ENCODE data around the gene SNX8.

Gene SNX8

DNA sequence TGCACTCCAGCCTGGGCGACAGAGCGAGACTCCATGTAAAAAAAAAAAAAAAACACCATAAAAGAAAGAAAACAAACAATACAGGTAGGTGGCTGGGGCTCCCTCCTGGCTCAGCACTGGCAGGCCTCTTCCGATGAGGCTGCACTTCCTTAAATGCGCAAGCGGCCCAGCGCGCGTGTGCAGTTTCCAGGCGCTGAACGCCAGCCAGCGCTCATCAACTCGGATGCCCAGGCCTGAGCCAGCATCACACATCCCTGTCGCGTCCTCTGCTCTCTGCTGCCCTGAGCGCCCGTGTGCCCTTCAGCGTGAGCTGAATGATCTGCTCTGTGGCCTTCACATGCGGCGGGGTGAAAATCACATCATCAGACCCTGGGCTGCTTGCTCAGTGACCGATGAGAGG lies 40.4 kb downstream of the SNX8 start:
- no peak overlapping the region for H3K27ac ChIP-seq
- no peak overlapping the region for H3K4me2 ChIP-seq
- H3K4me3 ChIP-seq (IDR thresholded peaks at IDR 0.05; ENCODE audit: insufficient read depth, low read depth, low read length) = no peak overlapping the region
- H3K79me2 ChIP-seq (ENCODE audit: insufficient read depth, low read depth) = no peaks in the 10 kb centered on the region
- H3K36me3 ChIP-seq (ENCODE audit: insufficient read depth) = no peaks in the 10 kb centered on the region
- no peaks in the 10 kb centered on the region for H4K20me1 ChIP-seq (ENCODE audit: insufficient read depth)
- no peaks in the 10 kb centered on the region for H3K27me3 ChIP-seq (ENCODE audit: insufficient read depth, low read depth)
- no peak overlapping the region for H3K9ac ChIP-seq
- TF ChIP-seq, protein P1, sequence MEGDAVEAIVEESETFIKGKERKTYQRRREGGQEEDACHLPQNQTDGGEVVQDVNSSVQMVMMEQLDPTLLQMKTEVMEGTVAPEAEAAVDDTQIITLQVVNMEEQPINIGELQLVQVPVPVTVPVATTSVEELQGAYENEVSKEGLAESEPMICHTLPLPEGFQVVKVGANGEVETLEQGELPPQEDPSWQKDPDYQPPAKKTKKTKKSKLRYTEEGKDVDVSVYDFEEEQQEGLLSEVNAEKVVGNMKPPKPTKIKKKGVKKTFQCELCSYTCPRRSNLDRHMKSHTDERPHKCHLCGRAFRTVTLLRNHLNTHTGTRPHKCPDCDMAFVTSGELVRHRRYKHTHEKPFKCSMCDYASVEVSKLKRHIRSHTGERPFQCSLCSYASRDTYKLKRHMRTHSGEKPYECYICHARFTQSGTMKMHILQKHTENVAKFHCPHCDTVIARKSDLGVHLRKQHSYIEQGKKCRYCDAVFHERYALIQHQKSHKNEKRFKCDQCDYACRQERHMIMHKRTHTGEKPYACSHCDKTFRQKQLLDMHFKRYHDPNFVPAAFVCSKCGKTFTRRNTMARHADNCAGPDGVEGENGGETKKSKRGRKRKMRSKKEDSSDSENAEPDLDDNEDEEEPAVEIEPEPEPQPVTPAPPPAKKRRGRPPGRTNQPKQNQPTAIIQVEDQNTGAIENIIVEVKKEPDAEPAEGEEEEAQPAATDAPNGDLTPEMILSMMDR (conservative IDR thresholded peaks at IDR 0.05; ENCODE audit: low read depth, low read length) = no peak
- H2AFZ ChIP-seq (ENCODE audit: low read depth) = no peak overlapping the region
- no peaks in the 10 kb centered on the region for H3K4me1 ChIP-seq (ENCODE audit: low read depth, poor library complexity, severe bottlenecking)

- no peaks in the 10 kb centered on the region for H3K4me1 ChIP-seq (ENCODE audit: low read depth, poor library complexity, severe bottlenecking)
- H3K36me3 ChIP-seq (ENCODE audit: insufficient read depth) = no peaks in the 10 kb centered on the region
- H3K27ac ChIP-seq = no peak overlapping the region
- H4K20me1 ChIP-seq (ENCODE audit: insufficient read depth) = no peaks in the 10 kb centered on the region
- H3K27me3 ChIP-seq (ENCODE audit: insufficient read depth, low read depth) = no peaks in the 10 kb centered on the region
- H2AFZ ChIP-seq (ENCODE audit: low read depth) = no peak overlapping the region
- no peak overlapping the region for H3K4me3 ChIP-seq (IDR thresholded peaks at IDR 0.05; ENCODE audit: insufficient read depth, low read depth, low read length)
- H3K4me2 ChIP-seq = no peak overlapping the region
- TF ChIP-seq, protein P1 (conservative IDR thresholded peaks at IDR 0.05; ENCODE audit: low read depth, low read length) = no peak
- H3K79me2 ChIP-seq (ENCODE audit: insufficient read depth, low read depth) = no peaks in the 10 kb centered on the region
- no peak overlapping the region for H3K9ac ChIP-seq
Observed at GRCh38 chr7:2272031-2272430, 42.2 kb downstream of the SNX8 start.

- H2AFZ ChIP-seq (ENCODE audit: low read depth) = no peak overlapping the region
- no peak overlapping the region for H3K27ac ChIP-seq
- H3K4me2 ChIP-seq = no peak overlapping the region
- H3K79me2 ChIP-seq (ENCODE audit: insufficient read depth, low read depth) = no peaks in the 10 kb centered on the region
- H3K4me3 ChIP-seq (IDR thresholded peaks at IDR 0.05; ENCODE audit: insufficient read depth, low read depth, low read length) = no peak overlapping the region
- no peak overlapping the region for H3K9ac ChIP-seq
- H3K36me3 ChIP-seq (ENCODE audit: insufficient read depth) = no peaks in the 10 kb centered on the region
- TF ChIP-seq, protein P1 (conservative IDR thresholded peaks at IDR 0.05; ENCODE audit: low read depth, low read length) = no peak
- no peaks in the 10 kb centered on the region for H3K4me1 ChIP-seq (ENCODE audit: low read depth, poor library complexity, severe bottlenecking)
- no peaks in the 10 kb centered on the region for H3K27me3 ChIP-seq (ENCODE audit: insufficient read depth, low read depth)
- no peaks in the 10 kb centered on the region; the same call in 1 of the 2 replicates for H4K20me1 ChIP-seq (ENCODE audit: insufficient read depth)
Observed at GRCh38 chr7:2271273-2272026, 42.8 kb downstream of the SNX8 start.

DNA sequence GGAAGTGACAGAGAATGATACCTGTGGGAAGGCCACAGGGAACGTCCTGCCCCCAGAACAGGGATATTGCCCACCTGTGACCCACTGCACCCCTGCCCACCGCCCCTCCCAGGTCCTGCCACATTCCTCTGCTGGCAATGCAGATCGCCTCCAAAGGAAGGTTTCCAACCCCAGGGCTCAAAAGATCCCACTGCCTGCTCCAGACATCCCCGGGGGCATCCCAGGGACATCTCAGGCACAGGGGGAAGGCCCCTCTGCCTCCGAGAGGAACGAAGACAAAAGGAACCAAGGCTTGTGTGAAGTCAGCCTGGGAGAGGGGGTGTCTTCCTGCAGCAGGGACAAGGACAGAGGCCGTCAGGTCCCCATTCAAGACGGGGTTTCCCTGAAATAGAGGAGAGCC lies 43.7 kb downstream of the SNX8 start:
- no peak overlapping the region for H3K9ac ChIP-seq
- no peaks in the 10 kb centered on the region for H3K79me2 ChIP-seq (ENCODE audit: insufficient read depth, low read depth)
- H2AFZ ChIP-seq (ENCODE audit: low read depth) = no peak overlapping the region
- no peaks in the 10 kb centered on the region; the same call in 1 of the 2 replicates for H4K20me1 ChIP-seq (ENCODE audit: insufficient read depth)
- no peaks in the 10 kb centered on the region for H3K27me3 ChIP-seq (ENCODE audit: insufficient read depth, low read depth)
- H3K4me2 ChIP-seq = no peak overlapping the region
- no peaks in the 10 kb centered on the region for H3K4me1 ChIP-seq (ENCODE audit: low read depth, poor library complexity, severe bottlenecking)
- no peak overlapping the region for H3K4me3 ChIP-seq (IDR thresholded peaks at IDR 0.05; ENCODE audit: insufficient read depth, low read depth, low read length)
- TF ChIP-seq, protein P1 (conservative IDR thresholded peaks at IDR 0.05; ENCODE audit: low read depth, low read length) = no peak
- no peaks in the 10 kb centered on the region for H3K36me3 ChIP-seq (ENCODE audit: insufficient read depth)
- H3K27ac ChIP-seq = no peak overlapping the region

All from KMS-11 (cell line).